Activated CD8-positive, alpha-beta memory T cell treated with anti-CD3 and anti-CD28 coated beads, Interleukin-2, amount 50 U/mL, for 48 hours (primary cell): Measurements from ENCODE around the gene EYA2.

Experiments
- DNase-seq: peaks from one replicate; pipeline ENCODE4 v3.0.0-alpha.2; 2020

Gene EYA2

GRCh38 chr20:47124181-47124717 lies 229.6 kb downstream of the EYA2 start:
- no peak for DNase-seq

GRCh38 chr20:47125508-47125757 lies 230.8 kb downstream of the EYA2 start:
- DNase-seq, result no peak

- DNase-seq, result no peak
These were observed 231.3 kb downstream of the EYA2 start for GRCh38 chr20:47125758-47126591.

- no peak for DNase-seq
These were observed 232.1 kb downstream of the EYA2 start for GRCh38 chr20:47126709-47127108.

- no peak for DNase-seq
These were observed 232.9 kb downstream of the EYA2 start for GRCh38 chr20:47127546-47127945.

- DNase-seq, result no peak
These were observed 233.4 kb downstream of the EYA2 start for GRCh38 chr20:47127999-47128398.

- no peak for DNase-seq
These were observed 234.7 kb downstream of the EYA2 start for GRCh38 chr20:47129306-47129705.

- DNase-seq, result no peak
These were observed 239.3 kb downstream of the EYA2 start for GRCh38 chr20:47133809-47134456.

GRCh38 chr20:47136782-47137181 lies 242.1 kb downstream of the EYA2 start:
- DNase-seq, result no peak

GRCh38 chr20:47137231-47137870 lies 242.7 kb downstream of the EYA2 start:
- no peak for DNase-seq

- no peak for DNase-seq
These were observed 245.4 kb downstream of the EYA2 start for GRCh38 chr20:47139934-47140535.

- no peak for DNase-seq
These were observed 246.8 kb downstream of the EYA2 start for GRCh38 chr20:47141350-47141921.

- DNase-seq, result no peak
These were observed 247.5 kb downstream of the EYA2 start for GRCh38 chr20:47141941-47142773.

- no peak for DNase-seq
These were observed 248.1 kb downstream of the EYA2 start for GRCh38 chr20:47142774-47143170.

- no peak for DNase-seq
These were observed 249.0 kb downstream of the EYA2 start for GRCh38 chr20:47143657-47144056.

- no peak for DNase-seq
These were observed 249.8 kb downstream of the EYA2 start for GRCh38 chr20:47144463-47144862.

- DNase-seq, result no peak
These were observed 252.0 kb downstream of the EYA2 start for GRCh38 chr20:47146686-47147085.

GRCh38 chr20:47148059-47148458 lies 253.4 kb downstream of the EYA2 start:
- DNase-seq, result no peak

- no peak for DNase-seq
These were observed 255.3 kb downstream of the EYA2 start for GRCh38 chr20:47149939-47150338.

- no peak for DNase-seq
These were observed 255.9 kb downstream of the EYA2 start for GRCh38 chr20:47150403-47151152.

GRCh38 chr20:47152068-47152467 lies 257.4 kb downstream of the EYA2 start:
- DNase-seq, result no peak

GRCh38 chr20:47154089-47154488 lies 259.4 kb downstream of the EYA2 start:
- no peak for DNase-seq
